ENCODE data around the gene PRCC.

The PRCC gene

DNA sequence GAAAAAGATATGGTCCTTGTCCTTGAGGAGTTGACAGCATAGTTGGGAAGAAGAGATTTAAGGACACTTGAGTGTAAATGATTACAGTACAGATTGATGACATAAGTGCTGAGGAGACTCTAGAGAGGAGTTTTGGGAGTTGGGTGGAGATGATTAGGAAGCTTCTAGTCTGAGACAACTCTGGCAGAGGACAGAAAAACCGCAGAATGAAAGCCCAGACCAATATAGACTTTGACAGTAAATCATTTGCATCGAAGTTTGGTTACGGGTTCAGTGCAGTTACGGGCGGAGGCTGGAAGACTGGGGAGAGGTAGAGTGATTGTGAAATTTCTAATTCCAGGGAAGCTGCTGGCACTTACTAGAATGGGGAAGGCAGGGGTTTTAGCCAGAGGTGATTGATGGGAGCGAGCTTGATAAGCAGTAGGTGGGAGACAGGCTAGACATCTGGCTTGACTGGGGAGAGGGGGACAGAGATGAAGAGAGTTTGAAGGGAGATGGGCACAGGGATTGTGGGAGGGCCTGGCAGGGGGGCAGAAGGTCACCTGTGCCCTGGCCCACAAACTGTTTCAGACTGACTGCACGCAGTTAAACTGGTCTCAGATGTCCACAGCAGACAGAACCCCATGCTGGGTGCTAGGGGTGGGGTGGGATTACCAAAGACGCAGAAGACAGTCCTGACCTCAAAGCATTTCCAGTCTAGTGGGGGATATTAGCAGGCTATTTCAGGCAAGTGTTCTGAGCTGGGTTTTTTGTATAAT, 29.2 kb downstream of the PRCC start:
- DNase-seq (ENCODE audit: low spot score), result no peak

DNA sequence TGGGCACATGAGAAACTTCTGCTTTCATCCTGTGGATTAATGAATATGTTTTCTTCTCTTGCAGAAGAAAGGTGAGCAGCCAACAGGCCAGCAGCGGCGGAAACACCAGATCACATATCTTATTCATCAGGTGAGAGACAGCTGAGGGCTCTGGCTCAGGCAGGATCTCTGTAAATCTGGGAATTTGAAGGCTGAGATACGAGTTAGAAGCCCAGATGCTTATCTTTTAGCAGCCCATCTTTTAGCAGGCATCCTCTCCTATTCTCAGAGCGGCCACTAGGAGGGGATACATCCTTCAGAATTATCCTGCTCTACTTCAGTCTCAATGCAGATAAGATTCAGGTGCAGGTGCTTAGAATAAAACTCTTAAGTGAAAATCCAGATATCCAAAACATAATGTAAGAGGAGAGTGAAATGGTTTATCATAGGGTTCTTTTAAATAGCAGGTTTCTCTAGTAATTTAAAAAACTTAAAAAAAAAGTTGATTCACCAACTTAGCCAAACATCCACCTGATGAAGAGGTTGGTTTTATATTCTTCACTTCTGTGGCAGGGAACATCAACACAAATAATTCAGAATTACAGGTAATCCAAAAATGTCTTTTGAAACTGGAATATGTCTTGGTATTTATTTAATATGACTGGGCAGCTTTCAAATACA, 30.0 kb downstream of the PRCC start:
- DNase-seq (ENCODE audit: low spot score), result peak; percentile 81

DNA sequence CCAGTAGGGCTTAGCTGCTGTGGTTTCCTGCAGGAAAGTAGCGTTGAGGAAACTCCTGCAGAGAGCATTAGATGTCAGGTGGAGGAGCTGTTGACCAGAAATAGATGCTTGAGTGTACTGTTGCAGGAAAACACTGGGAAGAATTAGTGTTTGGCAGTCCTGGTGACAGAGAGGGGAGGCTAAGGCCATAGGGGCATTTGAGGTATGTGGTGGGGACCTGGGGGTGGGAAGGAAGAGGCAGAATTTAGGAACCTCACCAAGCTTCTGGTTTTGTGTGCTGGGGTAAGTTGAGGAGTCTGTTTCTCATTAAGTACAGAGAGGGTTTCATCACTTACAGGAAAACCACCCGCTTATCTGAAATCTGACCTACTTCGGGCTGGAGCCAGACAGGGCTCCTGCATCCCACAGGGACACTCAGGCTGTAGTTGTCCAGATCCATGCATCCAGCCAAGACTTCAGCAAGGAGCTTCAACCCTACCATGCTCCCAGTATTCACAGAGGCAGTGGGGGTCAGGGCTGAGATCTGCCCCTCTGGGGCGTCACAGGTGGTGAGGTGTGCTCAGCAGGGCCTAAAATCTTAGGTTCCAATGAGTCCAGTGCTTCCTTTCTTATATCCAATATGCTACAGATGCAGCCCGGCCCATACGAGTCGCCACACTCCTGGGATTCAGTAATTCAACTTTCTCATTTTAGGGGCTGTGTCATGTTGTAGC, 34.2 kb downstream of the PRCC start:
- DNase-seq (ENCODE audit: low spot score), result no peak

DNA sequence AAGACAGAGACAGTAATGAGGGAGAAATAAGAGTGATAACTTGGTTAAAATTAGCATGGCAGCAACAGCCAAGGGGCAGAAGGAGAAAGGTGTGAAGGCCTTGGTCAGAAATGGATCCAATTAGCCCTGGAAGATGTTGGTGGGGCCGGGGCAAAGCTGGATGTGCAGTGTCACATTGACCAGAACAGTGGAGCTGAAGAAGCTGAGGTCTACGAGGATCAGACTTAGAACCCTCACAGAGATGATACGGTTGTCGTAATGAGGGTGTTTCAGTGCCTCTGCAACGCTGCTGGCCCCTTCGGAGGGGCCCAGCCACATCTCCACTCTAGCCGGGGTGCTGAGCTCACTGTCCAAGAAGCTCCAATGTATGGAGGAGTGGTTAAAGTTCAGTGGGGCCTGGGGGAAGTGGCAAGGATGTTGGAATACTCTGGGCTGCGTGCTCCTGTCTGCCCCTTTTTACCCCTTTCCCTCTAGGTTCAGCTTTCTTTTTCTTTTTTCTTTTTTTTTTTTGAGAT, 35.1 kb downstream of the PRCC start:
- DNase-seq (ENCODE audit: low spot score), result no peak

DNA sequence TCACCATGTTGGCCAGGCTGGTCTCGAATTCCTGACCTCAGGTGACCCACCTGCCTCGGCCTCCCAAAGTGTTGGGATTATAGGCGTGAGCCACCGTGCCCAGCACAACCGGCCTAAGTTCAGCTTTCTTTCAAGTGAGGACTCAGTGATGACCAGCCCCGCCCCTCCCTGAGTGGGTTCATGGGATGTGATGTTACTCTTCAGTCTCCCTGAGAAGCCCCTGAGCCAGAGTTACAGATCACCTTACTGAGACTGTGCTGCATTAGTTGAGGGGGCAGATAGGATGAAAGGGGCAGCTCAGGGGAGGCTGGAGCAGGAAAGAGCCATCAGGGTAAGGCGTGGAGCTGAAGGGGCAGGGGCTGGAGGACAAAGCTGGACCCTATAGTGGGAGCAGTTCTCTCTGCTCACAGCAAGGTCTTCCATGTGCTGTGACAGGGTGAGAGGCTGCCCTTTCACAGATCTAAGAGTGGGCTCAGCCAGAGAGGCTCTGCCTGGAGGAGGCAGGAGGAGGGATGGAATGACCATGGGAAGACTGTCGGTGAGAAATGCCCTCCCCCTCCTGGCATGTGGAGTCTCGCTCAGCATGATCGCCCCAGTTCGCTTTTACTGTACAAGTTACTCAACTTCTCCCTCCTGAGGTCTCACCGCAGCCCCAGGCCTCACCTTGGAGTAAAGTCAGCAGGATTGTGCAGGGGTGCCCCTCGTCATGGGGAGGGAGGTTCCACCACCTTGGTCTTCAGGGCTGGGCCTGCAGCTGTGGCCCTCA, 35.9 kb downstream of the PRCC start:
- no peak for DNase-seq (ENCODE audit: low spot score)

DNA sequence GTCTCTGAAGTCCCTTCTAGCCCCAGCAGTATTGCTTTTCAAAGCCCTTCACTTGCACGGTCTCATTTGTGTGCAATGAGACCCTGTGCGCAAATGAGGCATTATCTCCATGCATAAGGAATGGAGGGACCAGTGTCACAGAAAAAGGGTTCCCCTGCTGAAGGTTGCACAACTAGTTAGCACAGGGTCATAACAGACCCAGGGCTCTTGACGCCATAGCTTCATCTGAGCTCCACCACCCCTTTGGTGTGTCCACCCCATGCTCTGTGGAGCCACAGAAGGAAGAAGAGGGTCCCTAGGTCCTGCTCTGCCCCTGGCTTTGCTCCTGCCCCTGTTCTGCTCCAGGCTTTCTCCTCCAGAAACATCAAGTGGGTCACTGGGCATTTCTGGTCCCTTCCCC, 36.7 kb downstream of the PRCC start:
- DNase-seq (ENCODE audit: low spot score), result no peak

DNA sequence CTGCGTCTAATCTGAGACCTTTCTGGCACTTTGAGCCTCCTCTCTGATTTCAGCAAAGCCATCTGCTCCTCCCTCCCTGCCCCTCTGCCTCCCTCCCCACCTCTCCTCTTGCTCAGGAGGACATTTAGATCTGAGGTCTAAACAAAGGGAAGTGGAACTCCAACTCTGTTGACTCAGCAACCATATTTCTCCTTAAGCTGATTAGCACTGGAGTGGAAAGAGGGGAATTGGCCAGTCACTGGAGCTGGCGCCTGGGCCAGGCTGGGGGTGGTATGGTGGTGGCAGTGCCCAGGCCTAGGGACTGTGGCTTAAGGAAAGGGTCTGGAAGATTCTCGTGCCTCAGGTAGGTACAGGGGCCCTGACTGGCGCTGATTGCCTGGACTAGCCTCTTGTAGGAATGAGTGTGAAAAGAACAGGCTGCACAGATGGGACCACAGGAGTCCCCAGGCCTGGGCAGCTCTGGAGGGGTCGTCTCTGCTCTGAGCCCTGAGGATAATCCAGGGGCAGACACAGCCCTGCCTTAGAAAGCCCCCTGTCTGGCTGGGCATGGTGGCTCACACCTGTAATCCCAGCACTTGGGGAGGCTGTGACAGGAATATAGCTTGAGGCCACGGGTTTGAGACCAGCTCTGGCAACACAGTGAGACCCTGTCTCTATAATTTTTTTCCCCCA, 37.4 kb downstream of the PRCC start:
- peak; percentile 82 for DNase-seq (ENCODE audit: low spot score)

DNA sequence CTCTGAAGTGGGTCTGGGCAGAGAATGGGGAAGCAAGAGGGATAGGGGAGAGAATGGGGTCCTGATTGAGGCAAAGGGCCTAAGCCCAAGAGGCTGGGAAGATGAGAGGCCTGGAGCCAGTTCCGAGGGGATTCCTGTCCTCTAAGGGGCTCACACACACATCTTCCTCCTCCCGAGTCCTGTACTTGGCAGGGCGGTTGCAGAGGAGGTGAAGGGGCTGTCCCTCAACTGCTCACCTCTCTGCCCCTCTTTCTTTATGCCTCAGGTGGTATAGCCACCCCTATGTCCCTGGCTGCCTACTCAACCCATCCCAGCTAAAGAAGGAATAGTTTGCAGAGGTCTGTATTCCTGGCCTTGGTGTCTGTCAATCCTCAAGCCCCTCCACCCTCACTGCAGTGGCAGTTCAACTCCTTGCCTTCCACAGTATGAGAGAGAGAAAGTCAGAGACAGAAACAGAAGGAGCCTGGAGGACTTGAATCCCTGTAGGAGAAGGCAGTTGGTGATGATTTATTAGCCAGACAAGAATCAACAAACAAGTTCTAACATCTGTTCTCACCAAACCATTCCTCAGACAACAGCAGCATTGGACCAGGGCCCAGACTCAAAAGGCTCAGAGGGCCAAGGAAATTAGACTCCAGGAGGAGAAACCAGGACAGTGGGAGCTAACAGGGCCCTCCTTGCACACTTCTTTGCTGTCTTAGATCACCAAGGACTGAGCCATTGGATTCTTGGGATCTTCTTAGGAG, 38.6 kb downstream of the PRCC start:
- DNase-seq (ENCODE audit: low spot score), result no peak

DNA sequence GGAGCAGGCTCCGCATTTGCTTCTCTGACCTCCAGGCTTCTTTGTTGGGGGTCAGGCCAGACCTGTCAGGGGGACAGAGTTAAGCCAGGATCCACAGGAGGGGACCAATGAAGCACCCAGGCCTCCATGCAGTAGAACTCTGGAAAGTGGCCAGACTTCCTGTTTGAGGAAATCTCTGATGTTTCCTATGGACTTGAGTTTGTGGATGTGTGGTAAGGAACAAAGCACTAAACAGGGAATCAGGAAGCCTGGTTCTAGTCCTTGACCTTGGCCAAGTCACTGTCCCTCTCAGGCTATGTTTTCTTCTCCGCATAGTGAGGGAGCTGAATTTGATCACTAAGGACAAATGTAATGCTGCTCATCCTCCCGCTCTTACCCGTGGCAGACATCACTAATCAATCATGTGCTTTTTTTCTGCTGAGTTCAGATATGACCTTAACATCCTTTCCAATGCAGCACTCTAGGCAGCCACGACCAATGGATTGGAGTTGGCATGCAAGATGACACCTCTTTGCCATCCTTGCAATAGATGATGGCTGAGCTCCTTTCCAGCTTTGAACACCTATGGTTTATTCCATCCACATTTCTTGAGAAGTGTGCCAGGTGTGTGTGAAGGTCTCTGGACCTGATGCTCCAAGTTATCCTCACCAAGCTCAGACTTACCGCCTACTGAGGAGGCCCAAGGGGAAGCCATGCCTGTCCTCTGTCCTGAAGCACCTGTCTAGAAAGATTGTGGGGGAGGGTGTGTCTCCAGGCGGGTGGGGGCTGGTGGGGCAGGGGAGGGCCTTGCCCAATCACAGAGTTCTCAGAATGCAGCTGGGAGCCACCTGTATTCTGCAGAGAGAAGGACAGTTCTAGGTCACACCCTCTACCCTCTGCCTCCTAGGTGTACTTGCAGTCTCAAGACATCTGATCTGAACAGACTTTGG, 39.4 kb downstream of the PRCC start:
- no peak for DNase-seq (ENCODE audit: low spot score)

DNA sequence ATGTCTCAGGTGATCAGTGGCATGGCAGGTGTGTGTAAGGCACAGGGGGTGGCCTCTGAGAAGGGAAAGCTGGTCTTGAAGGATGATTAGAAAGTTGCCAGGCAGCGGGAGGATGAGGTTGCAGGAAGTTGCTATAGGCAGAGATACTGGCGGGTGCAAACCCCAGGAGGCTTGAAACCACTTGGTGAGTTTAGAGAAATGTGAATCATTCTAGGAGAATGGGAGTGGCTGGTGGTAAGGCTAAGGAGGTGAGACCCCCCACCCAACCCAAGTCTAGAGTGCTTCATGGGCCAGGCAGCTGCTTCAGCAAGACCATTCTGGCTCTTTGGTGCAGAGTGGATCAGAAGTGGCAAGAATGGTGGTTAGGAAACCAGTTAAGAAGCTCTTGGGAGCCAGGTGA, 40.3 kb downstream of the PRCC start:
- no peak for DNase-seq (ENCODE audit: low spot score)

DNA sequence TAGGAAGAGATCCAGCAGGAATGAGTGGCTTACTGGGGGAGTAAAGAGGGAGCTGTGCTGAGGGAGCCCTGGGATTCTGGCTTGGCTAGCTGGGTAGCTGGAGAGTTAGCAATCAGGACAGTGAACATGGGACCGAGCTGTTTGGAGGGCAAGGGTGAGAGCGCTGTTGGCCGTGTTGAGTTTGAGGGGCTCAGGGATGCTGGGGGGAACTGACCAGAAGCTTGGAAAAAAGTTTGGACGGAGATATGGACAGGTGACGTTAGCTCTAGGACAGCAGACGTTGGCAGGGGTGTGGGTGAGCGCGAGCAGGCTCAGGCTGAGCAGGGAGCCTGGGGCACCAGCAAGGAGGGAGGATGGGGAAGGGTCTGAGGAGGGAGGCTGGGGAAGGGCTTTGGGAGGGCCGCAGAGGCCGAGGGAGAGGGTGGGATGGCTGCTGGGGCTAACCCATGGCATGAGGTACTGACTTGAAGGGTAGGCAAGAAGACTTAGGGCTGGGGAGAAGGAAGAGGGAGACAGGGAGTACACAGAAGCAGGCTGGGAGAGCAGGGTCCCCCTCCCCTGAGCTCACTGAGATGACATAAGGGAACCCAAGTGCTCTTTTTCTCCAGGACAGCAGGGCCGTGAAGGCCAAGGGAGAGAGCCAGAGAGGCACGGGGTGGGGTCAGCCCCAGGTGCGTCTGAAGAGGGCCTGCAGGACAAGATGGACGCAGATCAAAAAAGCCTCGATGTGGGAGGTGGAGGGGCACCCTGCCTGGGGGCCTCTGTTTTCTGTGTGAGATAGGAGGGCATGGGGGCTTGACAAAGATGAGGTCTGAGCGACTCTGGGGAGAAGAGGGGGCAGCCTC, 41.1 kb downstream of the PRCC start:
- no peak for DNase-seq (ENCODE audit: low spot score)

DNA sequence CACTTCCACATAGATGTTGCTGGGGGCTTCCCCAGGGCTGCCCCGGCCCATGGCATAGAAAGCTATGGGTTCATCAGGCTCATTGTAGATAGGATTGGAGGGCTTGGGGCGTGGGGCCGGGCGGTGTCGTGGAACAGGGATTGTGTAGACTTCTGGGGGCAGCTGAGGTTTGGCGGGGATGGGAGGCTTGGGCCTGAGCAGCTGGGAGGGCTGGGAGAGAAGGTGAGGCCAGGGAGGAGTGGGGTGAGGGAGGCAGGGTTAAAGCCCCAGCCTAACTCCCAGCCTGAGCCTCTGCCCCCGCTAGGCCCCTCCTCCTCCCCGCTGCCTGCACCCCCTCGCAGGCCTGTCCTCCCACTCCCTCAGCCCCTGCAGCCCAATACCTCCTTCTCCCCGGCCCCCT, 41.9 kb downstream of the PRCC start:
- DNase-seq (ENCODE audit: low spot score), result no peak

DNA sequence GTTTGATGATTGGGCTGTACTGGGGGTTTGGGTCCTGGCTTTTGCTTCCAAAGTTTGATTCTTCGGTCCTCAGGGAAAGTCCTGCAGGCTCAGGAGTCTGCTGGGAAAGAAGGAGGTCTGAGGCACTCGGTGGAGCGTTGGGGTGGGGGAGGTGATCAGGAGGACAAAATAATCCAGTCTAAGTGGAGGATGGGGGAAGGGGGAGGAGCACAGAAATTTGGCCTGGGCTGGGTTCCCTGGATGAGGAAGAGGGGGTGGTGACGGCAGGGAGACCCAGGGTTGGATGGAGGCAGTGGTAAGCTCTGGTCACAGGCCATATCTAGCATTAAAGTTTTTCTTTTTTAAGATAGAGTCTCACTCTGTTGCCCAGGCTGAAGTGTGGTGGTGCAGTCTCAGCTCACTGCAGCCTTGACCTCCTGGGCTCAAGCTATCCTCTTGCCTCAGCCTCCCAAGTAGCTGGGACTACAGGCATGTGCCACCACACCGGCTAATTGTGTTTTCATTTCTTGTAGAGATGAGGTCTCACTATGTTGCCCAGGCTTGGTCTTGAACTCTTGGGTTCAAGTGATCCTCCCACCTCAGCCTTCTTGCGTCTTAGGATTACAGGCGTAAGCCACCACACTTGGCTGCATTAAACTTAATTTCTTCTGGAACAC, 42.5 kb downstream of the PRCC start:
- no peak for DNase-seq (ENCODE audit: low spot score)

DNA sequence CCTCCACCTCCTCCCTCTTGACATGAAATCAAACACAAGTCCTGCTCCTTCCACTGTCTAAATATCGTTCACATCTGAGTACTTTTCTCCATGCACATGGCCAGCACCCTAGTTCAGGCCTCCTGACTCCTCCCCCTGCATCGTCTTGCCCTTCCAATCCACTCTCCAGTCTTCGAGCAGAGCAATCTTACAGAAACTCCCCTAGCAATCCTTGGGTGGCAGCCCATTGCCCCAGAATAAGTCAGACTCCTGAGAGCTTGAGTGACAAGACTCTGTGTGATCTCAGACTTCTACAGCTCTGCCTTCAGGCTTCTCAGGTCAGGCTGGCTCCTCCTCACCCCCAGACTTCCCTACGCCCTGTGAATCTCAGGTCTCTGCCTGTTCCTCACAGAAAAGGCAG, 43.8 kb downstream of the PRCC start:
- DNase-seq (ENCODE audit: low spot score), result no peak

DNA sequence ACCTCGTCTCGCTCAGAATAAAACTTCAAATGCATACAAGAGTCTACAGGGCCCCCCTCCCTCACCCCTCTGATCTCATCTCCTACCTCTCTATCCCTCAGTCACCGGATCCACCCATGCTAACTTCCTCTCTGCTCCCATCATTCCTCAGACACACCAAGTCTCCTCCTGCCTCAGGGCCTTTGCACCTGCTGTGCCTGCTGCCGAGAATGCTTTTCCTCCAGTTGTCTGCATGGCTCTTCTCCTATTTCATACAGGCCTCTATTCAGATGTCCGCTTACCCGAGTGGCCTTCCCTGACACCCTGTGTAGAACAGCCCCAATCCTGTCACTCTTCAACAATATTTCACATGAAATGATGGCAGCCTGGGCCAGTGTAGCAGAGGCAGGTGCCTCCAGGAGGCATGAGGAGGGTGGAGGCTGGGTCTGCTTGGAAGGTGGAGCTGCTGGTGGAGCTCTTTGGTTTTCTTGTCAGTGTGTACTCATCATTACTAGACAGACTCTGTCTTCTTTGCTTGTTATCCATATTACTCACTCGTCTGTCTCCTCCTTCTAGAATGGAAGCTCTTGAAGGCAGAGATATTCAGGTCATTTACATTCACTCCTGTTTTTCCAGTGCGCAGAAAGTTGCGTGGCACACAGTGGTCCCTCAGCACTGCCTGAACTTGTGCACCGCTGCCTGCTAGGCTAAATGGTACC, 45.1 kb downstream of the PRCC start:
- DNase-seq (ENCODE audit: low spot score), result no peak

DNA sequence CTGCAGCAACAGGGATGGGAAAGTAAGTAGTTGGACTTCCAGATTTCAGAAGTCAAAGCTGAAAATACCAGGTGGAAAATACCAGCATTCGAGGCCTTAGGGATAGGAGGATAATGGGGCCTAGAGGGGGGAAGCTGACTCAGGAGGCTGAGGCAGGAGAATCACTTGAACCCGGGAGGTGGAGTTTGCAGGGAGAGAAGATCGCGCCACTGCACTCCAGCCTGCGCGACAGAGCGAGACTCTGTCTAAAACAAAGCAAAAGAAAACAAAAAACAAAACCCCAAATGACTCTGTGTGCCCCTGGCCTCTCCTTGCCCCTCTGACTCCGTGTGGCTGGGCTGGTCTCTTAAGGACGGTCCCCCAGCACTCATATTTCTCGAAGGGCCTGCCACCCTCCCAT, 46.0 kb downstream of the PRCC start:
- DNase-seq (ENCODE audit: low spot score), result no peak

DNA sequence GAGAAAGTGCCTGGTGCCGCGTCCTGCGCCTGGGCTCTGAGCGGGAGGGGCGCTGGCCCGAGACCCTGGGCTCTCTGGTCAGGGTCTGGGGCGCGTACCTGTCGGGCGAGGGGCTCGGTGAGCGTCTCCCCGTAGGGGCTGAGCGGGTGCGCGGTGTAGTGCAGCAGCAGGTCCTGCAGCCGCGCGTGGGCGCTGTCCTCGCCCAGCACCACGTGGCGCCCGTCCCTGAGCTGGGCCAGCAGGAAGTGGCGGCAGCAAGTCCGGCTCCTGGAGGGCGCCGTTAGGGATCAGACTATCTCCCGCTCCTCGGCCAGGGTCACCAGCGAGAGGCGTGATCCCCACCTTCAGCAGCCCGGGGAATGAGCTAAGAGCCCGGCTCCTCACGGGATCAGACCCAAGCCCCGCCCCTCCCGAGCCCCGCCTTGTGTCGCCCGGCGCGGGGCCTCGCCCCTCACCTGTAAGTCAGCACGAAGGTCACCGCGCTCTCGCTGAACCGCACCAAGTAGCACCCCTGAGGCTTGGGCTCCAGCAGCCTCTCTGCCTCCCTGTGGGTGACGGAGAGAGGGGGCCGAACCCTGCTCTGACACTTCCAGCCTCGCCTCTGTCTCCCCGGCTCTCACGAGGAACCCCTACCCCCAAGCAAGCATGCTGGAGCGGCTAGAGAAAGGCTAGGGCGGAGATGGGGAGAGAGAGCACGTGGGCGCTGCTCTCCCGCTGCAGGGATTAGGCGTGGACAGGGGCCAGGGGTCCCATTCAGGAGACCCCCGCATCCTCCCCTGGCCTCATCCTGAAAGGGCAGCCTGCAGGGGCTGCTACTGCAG, 46.6 kb downstream of the PRCC start:
- DNase-seq (ENCODE audit: low spot score), result no peak
